Vagina (tissue), 2 donors: ENCODE data around the gene DOLPP1. TPM values are rescaled to one million over a fixed set of nuclear protein-coding genes. Genes with fewer than 3 reads are reported as not detected.

ENCODE experiments used
- DNase-seq, 2 donors: peaks; one replicate each; pipeline ENCODE4 v3.0.0-alpha.2; 2017; ENCODE audit errors: extremely low spot score in 2 of 2
- H3K27ac ChIP-seq: fragments of 200-600 bp; sonication (generic); one replicate; pipeline ENCODE4 v1.5.1; 2019
- H3K27me3 ChIP-seq: fragments of 200-600 bp; sonication (generic); one replicate; pipeline ENCODE4 v1.5.1; 2019
- H3K36me3 ChIP-seq, 2 donors: fragments of 200-600 bp; sonication (generic); one replicate each; pipeline ENCODE4 v1.5.1; 2017 to 2019
- H3K4me1 ChIP-seq: fragments of 200-600 bp; sonication (generic); one replicate; pipeline ENCODE4 v1.5.1; 2019
- H3K4me3 ChIP-seq, 2 donors: fragments of 200-600 bp; sonication (generic); 1 replicate in 1 of 2; 2 replicates in 1 of 2; pipeline ENCODE4 v1.5.1; 2016 to 2019
- H3K9me3 ChIP-seq: fragments of 200-600 bp; sonication (generic); one replicate; pipeline ENCODE4 v1.5.1; 2019
- CTCF ChIP-seq, 3 experiments: fragments of 450-650 bp in 2 of 3; fragments of 200-600 bp in 1 of 3; sonication (generic) in 1 of 3; IDR thresholded peaks; one replicate each; pipeline ENCODE4 v1.5.1; 2017 to 2019; ENCODE audit warnings: antibody characterized with exemption in 3 of 3, mild to moderate bottlenecking in 2 of 3, moderate library complexity in 2 of 3
- POLR2A ChIP-seq, 2 donors: fragments of 450-650 bp; IDR thresholded peaks; one replicate each; pipeline ENCODE4 v1.6.1; 2017; ENCODE audit warnings: antibody characterized with exemption in 2 of 2, mild to moderate bottlenecking in 2 of 2, moderate library complexity in 2 of 2
- POLR2AphosphoS5 ChIP-seq, 2 donors: sonication (generic); formaldehyde crosslinking; IDR thresholded peaks; one replicate each; pipeline ENCODE4 v1.9.0; 2017; ENCODE audit warnings: antibody characterized with exemption in 2 of 2, mild to moderate bottlenecking in 2 of 2, low read depth in 1 of 2; ENCODE audit not compliant: insufficient read depth in 1 of 2
- intact Hi-C: fragments of 100-400 bp; cut with DNase I; formaldehyde crosslinking; loops from one replicate; pipeline ENCODE4 v1.15.1; 2023
- total RNA-seq: library from RNA; depleted of rRNA; stranded (reverse); fragments of >200 nt; gene quantifications from one replicate; pipeline ENCODE4 v1.2.3, GENCODE V29; 2016

DOLPP1 gene
- total RNA-seq, 1 donor from 2014 or later, result 3.2 TPM

GRCh38 chr9:129081388-129081904 lies 535 bp downstream of the DOLPP1 start:
- Histone ChIP-seq H3K4me1 (peaks cover 18% of the 10 kb centered on the region), H3K27me3 (no peaks in the 10 kb centered on the region), H3K27ac (peak overlapping the region; percentile 78), H3K9me3 (no peaks in the 10 kb centered on the region), H3K36me3 (peaks cover 0 to 3% of the 10 kb centered on the region in 2 donors), H3K4me3 (peak overlapping the region; percentile 55 to 85)
- TF ChIP-seq POLR2AphosphoS5 (IDR thresholded peaks at IDR 0.05; ENCODE audit: insufficient read depth in 1 of 2, low read depth in 1 of 2), result no peak
- no peak for TF ChIP-seq POLR2A (IDR thresholded peaks at IDR 0.05)
- no peak for TF ChIP-seq CTCF (IDR thresholded peaks at IDR 0.05)
- DNase-seq, result no peak
- intact Hi-C loops, result no loop called here

DNA sequence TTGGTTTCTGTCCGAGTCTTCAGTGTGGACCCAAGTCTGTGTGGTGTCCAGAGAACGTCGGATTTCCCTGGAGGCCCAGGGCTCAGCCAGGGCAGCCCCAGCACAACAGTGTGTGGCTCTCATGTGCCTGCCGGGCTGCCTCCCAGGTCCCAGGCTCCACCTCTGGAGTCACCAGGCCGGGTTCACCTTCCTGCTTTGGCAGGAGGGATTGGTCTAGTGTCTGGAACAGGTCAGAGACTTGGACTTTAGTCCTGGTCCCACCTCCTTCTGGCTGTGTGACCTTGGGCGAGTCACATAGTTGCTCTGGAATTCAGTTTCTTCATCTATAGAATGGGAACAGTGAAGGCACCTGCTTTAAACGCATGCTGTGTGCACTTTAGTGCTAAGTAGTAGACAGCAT lies 3.2 kb downstream of the DOLPP1 start:
- intact Hi-C loops, result no loop called here
- Histone ChIP-seq H3K36me3 (peaks cover 0 to 16% of the 10 kb centered on the region in 2 donors), H3K4me3 (no peak overlapping the region)

DNA sequence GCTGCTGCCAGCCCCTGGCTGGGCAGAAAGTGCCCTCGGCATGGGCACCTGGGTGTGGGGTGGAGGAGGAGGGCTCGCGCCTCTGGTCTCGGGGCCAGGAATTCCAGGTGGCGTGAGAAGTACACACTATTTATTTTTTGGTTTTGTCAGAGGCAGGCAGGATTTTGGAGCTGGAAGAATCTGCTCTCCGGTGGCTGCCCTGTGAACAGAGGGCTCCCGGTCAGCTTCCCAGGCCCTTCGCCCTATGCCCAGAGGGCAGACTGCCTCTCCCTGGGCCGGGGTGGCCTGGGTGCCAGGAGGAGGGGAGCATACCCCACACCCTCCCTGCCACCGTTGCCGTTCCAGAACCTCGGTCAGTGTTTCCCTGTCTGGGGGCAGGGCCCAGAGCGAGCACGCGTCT lies 8.3 kb downstream of the DOLPP1 start:
- no peaks in the 10 kb centered on the region for H3K27me3 ChIP-seq
- H3K9me3 ChIP-seq, result no peaks in the 10 kb centered on the region
- intact Hi-C loops, result no loop called here
- no peak for DNase-seq
- no peaks in the 10 kb centered on the region for H3K4me1 ChIP-seq
- peaks cover 0 to 24% of the 10 kb centered on the region in 2 donors for H3K36me3 ChIP-seq
- TF ChIP-seq POLR2AphosphoS5 (IDR thresholded peaks at IDR 0.05; ENCODE audit: insufficient read depth in 1 of 2, low read depth in 1 of 2) (no peak), CTCF (IDR thresholded peaks at IDR 0.05) (no peak), POLR2A (IDR thresholded peaks at IDR 0.05) (no peak)
- H3K27ac ChIP-seq, result no peak overlapping the region
- H3K4me3 ChIP-seq, result no peak overlapping the region

More for the DNA sequence above, 3.2 kb downstream of the DOLPP1 start:
- no peak for DNase-seq
- Histone ChIP-seq H3K4me1 (peaks cover 18% of the 10 kb centered on the region), H3K27me3 (no peaks in the 10 kb centered on the region), H3K9me3 (no peaks in the 10 kb centered on the region), H3K27ac (no peak overlapping the region)
- no peak for TF ChIP-seq CTCF (IDR thresholded peaks at IDR 0.05)
- TF ChIP-seq POLR2A (IDR thresholded peaks at IDR 0.05), result no peak
- TF ChIP-seq POLR2AphosphoS5 (IDR thresholded peaks at IDR 0.05; ENCODE audit: insufficient read depth in 1 of 2, low read depth in 1 of 2), result no peak

DNA sequence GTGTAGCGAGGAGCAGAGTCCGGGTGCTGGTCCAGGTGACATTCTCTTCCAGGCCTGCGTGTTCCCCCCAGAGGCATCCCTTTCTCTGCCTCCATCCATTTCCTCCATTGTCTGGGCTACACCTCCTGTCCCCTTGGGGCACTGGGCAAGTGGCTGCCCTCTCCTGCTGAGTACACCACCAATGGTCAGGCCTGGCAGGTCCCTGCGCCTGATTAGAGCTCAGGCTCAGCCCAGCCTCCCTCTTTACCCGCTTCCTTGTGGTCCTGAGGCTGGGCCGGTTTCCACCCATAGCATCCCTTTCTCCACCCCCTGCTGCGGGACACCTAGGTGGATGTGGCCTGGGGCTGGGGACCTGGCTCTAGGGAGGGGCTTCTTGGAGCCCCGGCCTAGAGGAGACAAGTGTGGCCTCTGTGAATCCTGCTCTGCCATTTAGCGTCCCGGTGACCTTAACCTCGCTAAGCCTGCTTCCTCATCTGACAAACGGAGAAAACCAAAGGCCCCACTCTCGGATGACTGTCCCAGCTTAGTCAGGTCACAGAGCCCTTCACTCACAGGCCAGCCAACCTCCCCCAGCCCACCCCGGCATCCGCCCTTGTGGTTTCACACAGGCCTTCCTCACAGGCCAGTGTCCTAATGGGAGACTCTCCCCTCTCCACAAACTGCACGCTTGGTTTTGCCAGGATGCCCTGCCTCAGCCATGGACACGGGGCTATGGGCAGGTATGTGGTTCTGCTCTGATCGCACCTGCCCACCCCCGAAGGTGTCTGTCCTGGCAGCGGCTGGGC lies 12.9 kb downstream of the DOLPP1 start:
- Histone ChIP-seq H3K9me3 (no peaks in the 10 kb centered on the region), H3K36me3 (peaks cover 0 to 30% of the 10 kb centered on the region in 2 donors), H3K4me1 (no peaks in the 10 kb centered on the region), H3K27me3 (no peaks in the 10 kb centered on the region), H3K4me3 (no peak overlapping the region), H3K27ac (no peak overlapping the region)
- intact Hi-C loops, result no loop called here
- TF ChIP-seq CTCF (IDR thresholded peaks at IDR 0.05) (no peak), POLR2A (IDR thresholded peaks at IDR 0.05) (no peak), POLR2AphosphoS5 (IDR thresholded peaks at IDR 0.05; ENCODE audit: insufficient read depth in 1 of 2, low read depth in 1 of 2) (no peak)
- DNase-seq, result no peak
